ENCODE measurements around the gene NECAB3. TPM values are rescaled to one million over a fixed set of nuclear protein-coding genes. Genes with fewer than 3 reads are reported as not detected.

Gene NECAB3
- total and polyA plus RNA-seq, 2 of the 4 experiments (the other 2 are of a cell fraction), result 8.6 to 28.4 TPM

- Histone ChIP-seq H4K5ac (ENCODE audit: low read depth, low read length) (no peak overlapping the region), H2BK120ac (ENCODE audit: low read depth, low read length) (no peak overlapping the region), H3K9ac (ENCODE audit: low read depth, low read length) (0 out of 2 replicates have a peak overlapping the region, but pooled peaks have one; percentile 6), H3K56ac (ENCODE audit: extremely low read depth, insufficient read depth, low read length) (no peak overlapping the region), H3K4ac (ENCODE audit: low read depth, low read length) (peak overlapping the region; percentile 60), H3K4me1 (ENCODE audit: control insufficient read depth, insufficient read depth, low read length) (peaks cover 21% of the 10 kb centered on the region), H3K27me3 (ENCODE audit: control insufficient read depth, insufficient read depth, low read length) (no peaks in the 10 kb centered on the region), H3K4me2 (ENCODE audit: low read depth, low read length) (peak overlapping the region; percentile 22; the same call in 1 of the 2 replicates), H3K23ac (ENCODE audit: low read depth, low read length) (no peak overlapping the region), H4K8ac (ENCODE audit: low read depth in 2 of 2, low read length in 2 of 2) (peak overlapping the region in 1 of 2 experiments; percentile 50; a peak in 2 of 4 replicates), H3K9me3 (ENCODE audit: control insufficient read depth, insufficient read depth, low read length) (no peaks in the 10 kb centered on the region), H2AFZ (replicated peaks; ENCODE audit: low read length, poor library complexity) (peak overlapping the region; percentile 86), H2AK5ac (ENCODE audit: low read depth, low read length) (peak overlapping the region; percentile 12; the same call in 1 of the 2 replicates), H3K36me3 (ENCODE audit: control insufficient read depth, insufficient read depth, low read length) (peaks cover 13% of the 10 kb centered on the region), H4K91ac (ENCODE audit: insufficient read depth, low read depth, low read length) (no peak overlapping the region), H3K18ac (ENCODE audit: low read depth, low read length) (no peak overlapping the region), H2AK9ac (replicated peaks; ENCODE audit: low read depth, low read length, poor library complexity) (peak overlapping the region; percentile 76), H2BK20ac (ENCODE audit: low read depth, low read length) (no peak overlapping the region), H3K14ac (replicated peaks; ENCODE audit: low read depth, low read length) (no peak overlapping the region), H3K79me1 (ENCODE audit: low read depth in 1 of 2, low read length in 2 of 2) (peaks cover 7 to 68% of the 10 kb centered on the region in 2 experiments; a peak in 3 of 4 replicates), H2BK5ac (ENCODE audit: low read depth, low read length, poor library complexity, severe bottlenecking) (no peak overlapping the region), H3K4me3 (ENCODE audit: insufficient read depth, low read depth, low read length) (no peak overlapping the region), H4K20me1 (ENCODE audit: insufficient read depth, low read length) (0 out of 2 replicates have a peak, but pooled peaks cover 14% of the 10 kb centered on the region), H3K27ac (ENCODE audit: insufficient read depth, low read length) (no peak overlapping the region), H3K9me1 (ENCODE audit: insufficient read depth, low read length) (peaks cover 23% of the 10 kb centered on the region), H2BK15ac (ENCODE audit: low read depth, low read length) (no peak overlapping the region)
- peak; percentile 9 for ATAC-seq (ENCODE audit: low read depth)
- CTCF ChIA-PET, result no interaction called here
- intact Hi-C loops (cut with micrococcal nuclease), result loop anchor here (5.0 to 10.0 kb wide), 2 partner anchors 64 to 147 kb away; partner anchors contain the start of genes CHMP4B and ZNF341
- 34% methylated on average over 24 of the region's 47 CpGs; no CpG with 5 or more reads in 1 of the 2 experiments for WGBS, 2 experiments (ENCODE audit: extremely low coverage in 2 of 2, insufficient read length in 1 of 2)
- TF ChIP-seq MXI1 (IDR thresholded peaks at IDR 0.05; ENCODE audit: borderline replicate concordance, low read depth, low read length) (no peak), SMC3 (IDR thresholded peaks at IDR 0.05; ENCODE audit: low read depth, low read length) (peak; percentile 53), NFE2L2 (IDR thresholded peaks at IDR 0.05; ENCODE audit: low read depth, low read length) (no peak), CTCF (conservative IDR thresholded peaks at IDR 0.05; ENCODE audit: low read depth, low read length) (peak; percentile 71), RAD21 (IDR thresholded peaks at IDR 0.05; ENCODE audit: low read length) (peak; percentile 74)
- dilution Hi-C loops (cut with HindIII; ENCODE audit: low sequenced_read_pairs, unreplicated experiment), result no loop called here
- in situ Hi-C loops (cut with MboI; ENCODE audit: low sequenced_read_pairs), result no loop called here
- peak; percentile 54 for DNase-seq
- POLR2A ChIA-PET (ENCODE audit: unreplicated experiment), result interaction anchor here (0.5 kb wide), 1 partner anchor 306 kb away, joined by 17 read pairs; no protein-coding TSS in a partner anchor
- no TSS peak for BruUV-seq (replicated peaks)
Observed at GRCh38 chr20:33667676-33668465, 6.4 kb downstream of the NECAB3 start.

All from IMR-90 (cell line).